Activated naive CD8-positive, alpha-beta T cell treated with anti-CD3 and anti-CD28 coated beads, Interleukin-2, amount 50 U/mL, for 24 hours (primary cell): ENCODE measurements around the gene QRICH2.
"Not testable (repeated sequence)": the region's sequence is repeated elsewhere in the genome, so short reads cannot be mapped to it uniquely, and the experiment has no call there.

Experiments
- ATAC-seq: fragments of 150-1000 bp; cut with Tn5 transposase; one replicate; pipeline ENCODE4 v1.10.0; 2021
- DNase-seq: peaks from one replicate; pipeline ENCODE4 v3.0.0; 2021
- H3K27ac Mint-ChIP-seq: one replicate; pipeline ENCODE4 v1.8.0; 2021; ENCODE audit warnings: mild to moderate bottlenecking, mixed read lengths
- H3K27me3 Mint-ChIP-seq: one replicate; pipeline ENCODE4 v1.8.0; 2021; ENCODE audit warnings: mixed read lengths
- H3K36me3 Mint-ChIP-seq: one replicate; pipeline ENCODE4 v1.8.0; 2021; ENCODE audit warnings: low read depth, mixed read lengths
- H3K4me1 Mint-ChIP-seq: one replicate; pipeline ENCODE4 v1.8.0; 2021; ENCODE audit warnings: mixed read lengths
- H3K4me3 Mint-ChIP-seq: one replicate; pipeline ENCODE4 v1.8.0; 2021; ENCODE audit warnings: mild to moderate bottlenecking, moderate library complexity, mixed read lengths
- H3K9me3 Mint-ChIP-seq: one replicate; pipeline ENCODE4 v1.8.0; 2021; ENCODE audit warnings: mixed read lengths

QRICH2 gene

DNA sequence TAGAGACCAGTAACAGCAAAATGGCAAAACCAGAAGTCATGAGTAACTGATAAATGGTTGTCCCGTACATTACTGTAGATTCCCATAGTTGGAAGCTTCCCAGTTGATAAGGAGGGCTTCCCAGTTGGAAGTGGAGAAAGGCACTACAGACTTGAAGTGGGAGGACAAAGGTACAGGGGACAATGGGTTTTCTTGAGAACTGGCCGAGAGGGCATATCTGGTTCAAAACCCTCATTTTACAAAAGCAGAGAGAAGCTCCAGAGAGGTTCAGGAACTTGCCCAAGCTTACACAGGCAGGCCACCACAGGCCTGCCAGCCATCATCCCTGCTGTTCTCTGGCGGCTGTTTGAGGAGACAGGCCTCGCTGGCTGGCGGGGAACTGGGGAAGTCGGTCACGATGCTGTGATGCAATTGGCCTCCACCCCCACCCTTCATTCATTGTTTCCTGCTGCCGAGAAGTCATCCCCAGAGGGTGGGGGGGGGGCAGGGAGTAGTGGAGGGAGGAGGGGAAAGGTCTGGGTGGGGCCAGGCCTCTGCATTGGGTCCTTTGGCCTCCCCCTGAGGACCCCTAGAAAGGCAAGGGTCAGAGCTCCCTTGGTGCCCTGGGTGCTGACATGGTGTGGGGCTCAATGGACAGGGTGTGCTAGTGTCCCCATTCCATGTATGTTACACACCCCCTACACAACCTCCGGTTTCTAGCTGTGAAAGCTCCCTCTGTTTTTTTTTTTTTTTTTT, 39.9 kb downstream of the QRICH2 start:
- Mint-ChIP-seq H3K9me3 (no peaks in the 10 kb centered on the region), H3K27me3 (no peaks in the 10 kb centered on the region), H3K4me3 (peak overlapping the region; percentile 87), H3K4me1 (peaks cover 64% of the 10 kb centered on the region), H3K27ac (peak overlapping the region; percentile 98), H3K36me3 (peaks cover 49% of the 10 kb centered on the region)
- peak; percentile 85 for DNase-seq
- ATAC-seq, result peak; percentile 0

DNA sequence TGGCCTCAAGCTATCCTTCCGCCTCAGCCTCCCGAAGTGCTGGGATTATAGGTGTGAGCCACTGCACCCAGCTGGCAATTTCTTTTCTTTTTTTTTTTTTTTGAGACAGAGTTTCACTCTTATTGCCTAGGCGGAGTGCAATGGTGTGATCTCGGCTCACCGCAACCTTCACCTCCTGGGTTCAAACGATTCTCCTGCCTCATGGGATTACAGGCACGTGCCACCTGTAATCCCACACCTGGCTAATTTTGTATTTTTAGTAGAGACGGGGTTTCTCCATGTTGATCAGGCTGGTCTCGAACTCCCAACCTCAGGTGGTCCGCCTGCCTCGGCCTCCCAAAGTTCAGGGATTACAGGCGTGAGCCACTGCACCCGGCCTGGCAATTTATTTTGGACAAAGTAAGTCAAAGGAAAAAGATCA, 40.5 kb downstream of the QRICH2 start:
- not testable (repeated sequence) for H3K27me3 Mint-ChIP-seq, ATAC-seq, H3K9me3 Mint-ChIP-seq
- H3K4me3 Mint-ChIP-seq, result peak overlapping the region; percentile 87
- H3K4me1 Mint-ChIP-seq, result peaks cover 64% of the 10 kb centered on the region
- H3K36me3 Mint-ChIP-seq, result peaks cover 49% of the 10 kb centered on the region
- peak overlapping the region; percentile 98 for H3K27ac Mint-ChIP-seq
- peak; percentile 30 for DNase-seq

- H3K4me1 Mint-ChIP-seq, result peaks cover 66% of the 10 kb centered on the region
- peaks cover 49% of the 10 kb centered on the region for H3K36me3 Mint-ChIP-seq
Measured at GRCh38 chr17:76267051-76267576, 41.0 kb downstream of the QRICH2 start.

DNA sequence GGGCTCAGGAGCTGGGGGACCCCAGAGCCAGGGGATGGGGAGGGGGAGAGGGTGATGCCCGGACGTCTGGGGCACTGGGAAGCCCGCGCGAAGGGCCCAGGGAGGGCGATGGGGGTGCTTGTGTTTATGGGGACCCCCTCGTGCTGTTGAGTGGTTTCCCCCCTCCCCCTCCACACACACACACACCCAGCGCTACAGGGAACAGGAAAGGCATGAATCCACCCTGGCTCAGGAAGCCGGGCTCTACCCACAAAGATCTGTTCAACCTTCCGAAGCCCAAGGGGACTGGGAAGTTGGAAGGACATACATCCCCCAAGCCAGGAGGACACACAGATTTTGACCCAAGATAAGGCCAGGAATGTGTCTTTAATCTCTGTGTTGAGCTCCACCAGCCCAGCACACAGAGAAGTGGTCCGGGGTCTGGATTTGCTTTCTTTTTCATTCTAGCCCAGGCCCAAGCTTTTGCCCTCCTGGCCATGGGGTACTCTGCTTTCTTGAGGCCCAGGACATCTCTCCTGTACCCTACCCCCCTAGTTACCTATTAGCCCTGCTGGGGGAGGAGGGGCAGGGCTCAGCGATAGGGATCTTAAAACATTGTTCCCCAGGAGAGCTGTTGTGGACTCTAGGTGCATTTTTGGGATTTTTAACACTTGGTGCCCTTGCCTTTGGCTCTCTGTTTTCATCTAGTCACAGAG, 41.7 kb downstream of the QRICH2 start:
- peak; percentile 30 for DNase-seq
- Mint-ChIP-seq H3K4me1 (peaks cover 70% of the 10 kb centered on the region), H3K9me3 (no peaks in the 10 kb centered on the region), H3K27ac (peak overlapping the region; percentile 98), H3K4me3 (peak overlapping the region; percentile 87), H3K36me3 (peaks cover 45% of the 10 kb centered on the region), H3K27me3 (no peaks in the 10 kb centered on the region)
- ATAC-seq, result no peak

More at GRCh38 chr17:76267051-76267576, 41.0 kb downstream of the QRICH2 start:
- ATAC-seq, result no peak
- H3K4me3 Mint-ChIP-seq, result peak overlapping the region; percentile 87
- H3K27me3 Mint-ChIP-seq, result no peaks in the 10 kb centered on the region
- no peaks in the 10 kb centered on the region for H3K9me3 Mint-ChIP-seq
- peak overlapping the region; percentile 98 for H3K27ac Mint-ChIP-seq
- peak; percentile 11 for DNase-seq

GRCh38 chr17:76265624-76266243, 42.3 kb downstream of the QRICH2 start:
- no peaks in the 10 kb centered on the region for H3K27me3 Mint-ChIP-seq
- peaks cover 38% of the 10 kb centered on the region for H3K36me3 Mint-ChIP-seq
- H3K9me3 Mint-ChIP-seq, result no peaks in the 10 kb centered on the region
- peaks cover 66% of the 10 kb centered on the region for H3K4me1 Mint-ChIP-seq
- ATAC-seq (no peak), DNase-seq (peak; percentile 65)
- peak overlapping the region; percentile 87 for H3K4me3 Mint-ChIP-seq
- H3K27ac Mint-ChIP-seq, result peak overlapping the region; percentile 56

- no peaks in the 10 kb centered on the region for H3K27me3 Mint-ChIP-seq
- peak within 1 kb of the TSS; percentile 87 for H3K4me3 Mint-ChIP-seq
- ATAC-seq, result peak; percentile 79
- H3K4me1 Mint-ChIP-seq, result peaks cover 63% of the 10 kb centered on the region
- DNase-seq, result peak; percentile 98
- no peaks in the 10 kb centered on the region for H3K9me3 Mint-ChIP-seq
- peaks cover 35% of the 10 kb centered on the region for H3K36me3 Mint-ChIP-seq
- peak within 1 kb of the TSS; percentile 98 for H3K27ac Mint-ChIP-seq
Measured at GRCh38 chr17:76264755-76265623, 43.1 kb downstream of the QRICH2 start, which contains the start of gene UBALD2. UBALD2 (plus strand) TSS chr17:76265348; CDS start chr17:76265506, 158 bp downstream.

DNA sequence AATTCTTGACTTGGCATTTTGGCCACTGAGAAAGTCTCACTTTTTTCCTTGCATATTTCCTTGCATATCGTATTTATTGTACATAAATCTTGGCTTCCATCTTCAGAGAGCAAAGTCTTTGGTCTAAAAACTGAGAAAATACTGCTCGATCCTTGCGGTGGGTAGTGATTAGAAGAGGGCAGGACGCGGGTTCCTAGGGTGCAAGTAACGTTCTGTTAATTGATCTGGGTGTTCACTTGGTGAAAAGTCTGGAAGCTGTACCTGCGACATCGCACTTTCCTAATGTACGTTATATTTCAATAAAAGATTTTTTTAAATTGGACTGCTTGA, 43.7 kb downstream of the QRICH2 start:
- ATAC-seq (no peak), DNase-seq (peak; percentile 20)
- H3K4me3 Mint-ChIP-seq, result peak overlapping the region; percentile 87
- peaks cover 57% of the 10 kb centered on the region for H3K4me1 Mint-ChIP-seq
- H3K9me3 Mint-ChIP-seq, result no peaks in the 10 kb centered on the region
- peaks cover 29% of the 10 kb centered on the region for H3K36me3 Mint-ChIP-seq
- no peaks in the 10 kb centered on the region for H3K27me3 Mint-ChIP-seq
- H3K27ac Mint-ChIP-seq, result peak overlapping the region; percentile 90

- Mint-ChIP-seq H3K9me3 (no peaks in the 10 kb centered on the region), H3K27ac (peak overlapping the region; percentile 90), H3K4me1 (peaks cover 52% of the 10 kb centered on the region), H3K4me3 (peak overlapping the region; percentile 87), H3K27me3 (no peaks in the 10 kb centered on the region), H3K36me3 (peaks cover 24% of the 10 kb centered on the region)
- DNase-seq (no peak), ATAC-seq (no peak)
Measured at GRCh38 chr17:76263896-76264295, 44.2 kb downstream of the QRICH2 start.

GRCh38 chr17:76262732-76263344, 45.2 kb downstream of the QRICH2 start:
- no peaks in the 10 kb centered on the region for H3K27me3 Mint-ChIP-seq
- DNase-seq (peak; percentile 51), ATAC-seq (no peak)
- H3K4me3 Mint-ChIP-seq, result peak overlapping the region; percentile 52
- peaks cover 15% of the 10 kb centered on the region for H3K36me3 Mint-ChIP-seq
- no peaks in the 10 kb centered on the region for H3K9me3 Mint-ChIP-seq
- H3K4me1 Mint-ChIP-seq, result peaks cover 43% of the 10 kb centered on the region
- H3K27ac Mint-ChIP-seq, result peak overlapping the region; percentile 90

DNA sequence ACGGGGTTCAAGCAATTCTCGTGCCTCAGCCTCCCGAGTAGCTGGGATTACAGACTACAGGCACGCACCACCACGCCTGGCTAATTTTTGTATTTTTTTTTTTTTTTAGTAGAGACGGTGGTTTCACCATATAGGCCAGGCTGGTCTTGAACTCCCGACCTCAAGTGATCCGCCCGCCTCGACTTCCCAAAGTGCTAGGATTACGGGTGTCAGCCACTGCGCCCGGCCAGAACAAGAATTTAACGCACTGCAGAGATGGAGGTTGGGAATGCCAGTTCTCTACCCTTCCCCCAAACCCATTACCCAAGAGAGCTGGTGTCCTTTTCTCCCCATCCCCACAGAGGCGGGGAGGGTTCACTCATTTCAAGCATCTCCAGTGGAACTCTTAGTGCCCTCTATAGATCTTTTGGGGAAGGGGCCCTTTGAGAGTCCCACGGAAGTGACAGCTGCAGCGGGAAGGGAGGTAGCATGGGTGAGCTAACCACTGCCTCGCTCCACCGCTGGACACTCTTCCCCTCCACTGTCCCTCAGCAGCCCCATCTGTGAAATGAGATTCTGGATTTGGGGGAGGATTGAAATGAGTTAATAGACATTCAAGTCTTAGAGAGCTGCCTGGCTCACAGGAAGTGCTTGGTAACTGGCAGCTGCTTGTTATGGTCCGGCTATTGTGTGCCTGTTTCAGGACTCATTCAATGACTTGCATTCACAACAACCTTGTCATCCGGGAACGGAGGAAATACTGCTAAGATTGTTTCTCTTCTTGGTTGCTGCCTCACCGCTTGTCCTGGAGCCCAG, 46.5 kb downstream of the QRICH2 start:
- no peak overlapping the region for H3K4me3 Mint-ChIP-seq
- no peaks in the 10 kb centered on the region for H3K27me3 Mint-ChIP-seq
- DNase-seq (no peak), ATAC-seq (no peak)
- H3K9me3 Mint-ChIP-seq, result peaks cover 4% of the 10 kb centered on the region
- peak overlapping the region; percentile 90 for H3K27ac Mint-ChIP-seq
- peaks cover 7% of the 10 kb centered on the region for H3K36me3 Mint-ChIP-seq
- H3K4me1 Mint-ChIP-seq, result peaks cover 41% of the 10 kb centered on the region

DNA sequence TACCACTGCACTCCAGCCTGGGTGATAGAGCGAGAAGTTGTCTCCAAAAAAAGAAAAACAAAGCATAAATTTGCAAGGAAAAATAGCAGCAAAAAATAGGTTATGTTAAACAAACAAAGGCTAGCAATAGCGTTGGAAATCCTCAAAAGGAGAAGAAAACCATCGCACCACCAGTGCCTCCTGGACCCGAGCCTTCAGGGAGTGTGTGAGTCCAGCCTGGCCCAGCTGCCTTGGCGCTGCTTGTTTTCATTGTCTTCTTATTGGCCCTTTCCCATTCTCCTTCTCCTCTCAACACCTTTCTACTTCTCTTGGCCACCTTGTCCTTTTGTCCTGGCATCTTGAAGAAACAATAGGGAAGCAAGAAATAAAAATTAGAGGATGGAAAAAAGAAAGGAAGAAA, 47.4 kb downstream of the QRICH2 start:
- no peak overlapping the region for H3K27ac Mint-ChIP-seq
- H3K36me3 Mint-ChIP-seq, result peaks cover 3% of the 10 kb centered on the region
- ATAC-seq (no peak), DNase-seq (no peak)
- no peaks in the 10 kb centered on the region for H3K27me3 Mint-ChIP-seq
- H3K4me3 Mint-ChIP-seq, result no peak overlapping the region
- peaks cover 51% of the 10 kb centered on the region for H3K4me1 Mint-ChIP-seq
- peaks cover 4% of the 10 kb centered on the region for H3K9me3 Mint-ChIP-seq

DNA sequence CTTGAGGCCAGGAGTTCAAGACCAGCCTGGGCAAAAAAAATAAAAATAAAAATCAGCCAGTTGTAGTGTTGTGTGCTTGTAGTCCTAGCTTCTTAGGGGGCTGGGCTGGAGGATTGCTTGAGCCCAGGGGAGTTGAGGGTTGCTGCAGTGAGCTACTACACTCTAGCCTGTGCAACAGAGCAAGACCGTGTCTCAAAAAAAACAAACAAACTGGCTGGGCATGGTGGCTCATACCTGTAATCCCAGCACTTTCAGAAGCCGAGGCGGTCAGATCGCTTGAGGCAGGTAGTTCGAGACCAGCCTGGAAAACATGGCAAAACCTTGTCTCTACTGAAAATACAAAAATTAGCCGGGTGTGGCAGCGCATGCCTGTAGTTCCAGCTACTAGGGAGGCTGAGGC, 47.9 kb downstream of the QRICH2 start:
- Mint-ChIP-seq H3K27me3 (no peaks in the 10 kb centered on the region), H3K4me1 (peaks cover 55% of the 10 kb centered on the region), H3K27ac (no peak overlapping the region), H3K4me3 (no peak overlapping the region), H3K9me3 (peaks cover 4% of the 10 kb centered on the region), H3K36me3 (peaks cover 3% of the 10 kb centered on the region)
- ATAC-seq, result no peak
- DNase-seq, result no peak

DNA sequence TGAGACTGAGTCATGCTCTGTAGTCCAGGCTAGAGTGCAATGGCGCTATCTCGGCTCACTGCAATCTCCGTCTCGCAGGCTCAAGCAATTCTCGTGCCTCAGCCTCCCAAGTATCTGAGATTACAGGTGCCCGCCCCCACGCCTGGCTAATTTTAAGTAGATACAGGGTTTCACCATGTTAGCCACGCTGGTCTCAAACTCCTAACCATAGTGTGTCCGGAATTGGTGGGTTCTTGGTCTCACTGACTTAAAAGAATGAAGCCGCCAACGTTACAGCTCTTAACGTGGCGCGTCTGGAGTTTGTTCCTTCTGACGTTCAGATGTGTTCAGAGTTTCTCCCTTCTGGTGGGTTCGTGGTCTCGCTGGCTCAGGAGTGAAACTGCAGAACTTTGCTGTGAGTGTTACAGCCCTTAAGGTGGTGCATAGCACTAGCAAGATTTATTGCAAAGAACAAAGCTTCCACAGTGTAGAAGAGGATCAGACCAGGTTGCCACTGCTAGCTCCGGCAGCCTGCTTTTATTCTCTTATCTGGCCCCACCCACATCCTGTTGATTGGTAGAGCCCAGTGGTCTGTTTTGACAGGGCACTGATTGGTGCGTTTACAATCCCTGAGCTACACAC, 51.5 kb downstream of the QRICH2 start:
- H3K36me3 Mint-ChIP-seq, H3K9me3 Mint-ChIP-seq, H3K27me3 Mint-ChIP-seq: not testable (repeated sequence)
- ATAC-seq, result peak; percentile 84
- Mint-ChIP-seq H3K27ac (peak overlapping the region; percentile 91), H3K4me3 (peak overlapping the region; percentile 75), H3K4me1 (peaks cover 47% of the 10 kb centered on the region)
- DNase-seq, result peak; percentile 56
